GM21576 (cell line): ENCODE measurements around the gene AFAP1.
"Not testable (repeated sequence)": the region's sequence is repeated elsewhere in the genome, so short reads cannot be mapped to it uniquely, and the experiment has no call there.

Source experiments
- ATAC-seq: cut with Tn5 transposase; IDR thresholded peaks from one replicate; pipeline ENCODE4 v1.9.1; 2021; ENCODE audit warnings: mild to moderate bottlenecking, moderate library complexity; ENCODE audit not compliant: unreplicated experiment

AFAP1 gene

GRCh38 chr4:7950301-7951092 is 10.8 kb upstream of the AFAP1 start:
- no peak for ATAC-seq

DNA sequence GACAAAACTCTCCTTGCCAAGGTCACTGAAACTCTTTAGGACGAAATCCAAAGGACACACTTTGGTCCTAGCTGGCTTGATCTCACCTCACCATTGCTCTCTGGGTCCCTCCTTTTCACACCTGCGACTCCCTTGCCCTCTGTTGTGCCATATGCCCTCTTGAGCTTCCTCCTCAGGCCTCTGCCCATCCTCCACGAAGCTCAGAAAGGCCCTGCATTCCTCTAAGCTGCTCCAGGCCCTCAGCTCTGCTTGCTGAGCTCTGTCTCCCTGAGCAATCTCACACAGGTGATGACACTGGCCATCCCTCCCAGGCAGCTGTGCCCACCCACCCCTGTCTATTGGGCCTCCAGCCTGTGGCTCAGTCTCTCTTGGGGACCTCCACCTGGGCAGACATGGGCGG is 10.1 kb upstream of the AFAP1 start:
- ATAC-seq, result no peak

DNA sequence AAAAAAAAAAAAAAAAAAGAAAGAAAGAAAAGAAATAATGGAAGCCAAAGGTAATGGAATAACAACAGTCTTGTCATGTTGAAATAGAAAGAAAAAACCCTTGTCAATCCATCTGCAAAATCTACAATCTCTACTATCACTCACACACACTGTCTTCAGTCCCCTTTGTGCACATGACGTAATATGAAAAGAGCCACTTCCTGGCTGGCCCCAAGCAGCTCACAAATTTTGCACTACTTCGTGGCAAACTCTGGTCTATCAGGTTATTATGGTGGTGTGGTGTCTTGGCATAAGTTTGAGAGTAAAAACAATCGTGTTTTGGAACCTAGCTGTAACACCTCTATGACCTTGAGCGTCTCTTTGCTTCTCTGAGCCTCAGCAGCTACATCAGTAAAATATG is 8.3 kb upstream of the AFAP1 start:
- no peak for ATAC-seq

GRCh38 chr4:7945709-7946380 is 6.2 kb upstream of the AFAP1 start:
- ATAC-seq, result no peak

- no peak for ATAC-seq
These were observed 5.0 kb upstream of the AFAP1 start for GRCh38 chr4:7944599-7945220.

DNA sequence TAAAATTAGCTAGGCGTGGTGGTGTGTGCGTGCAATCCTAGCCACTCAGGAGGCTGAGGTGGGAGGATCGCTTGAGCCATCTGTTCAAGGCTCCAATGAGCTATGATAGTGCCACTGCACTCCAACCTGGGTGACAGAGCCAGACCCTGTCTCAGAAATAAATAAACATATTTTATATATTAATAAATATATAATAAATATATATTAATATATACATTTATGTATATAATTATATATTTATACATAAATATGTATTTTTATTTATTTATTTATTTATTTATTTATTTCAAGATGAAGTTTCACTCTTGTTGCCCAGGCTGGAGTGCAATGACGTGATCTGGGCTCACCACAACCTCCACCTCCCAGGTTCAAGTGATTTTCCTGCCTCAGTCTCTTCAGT is 4.0 kb upstream of the AFAP1 start:
- not testable (repeated sequence) for ATAC-seq

DNA sequence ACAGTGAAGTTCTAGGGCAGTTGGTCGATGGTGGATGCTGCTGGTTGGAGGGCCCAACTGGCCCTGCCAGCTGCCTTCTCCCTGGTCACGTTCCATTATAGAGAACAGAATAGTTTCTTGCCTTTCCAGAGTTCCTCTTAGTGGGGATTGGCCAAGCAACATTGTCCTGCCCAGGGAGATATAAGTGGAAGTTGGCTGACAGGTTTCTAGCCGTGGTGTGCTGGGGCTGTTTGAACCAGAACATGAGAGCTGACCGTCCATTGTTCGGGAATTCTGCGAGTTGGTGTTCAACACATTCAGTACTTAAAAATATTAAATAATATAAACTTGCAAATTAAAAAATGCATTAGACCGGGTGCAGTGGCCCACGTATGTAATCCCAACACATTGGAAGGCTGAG is 3.5 kb upstream of the AFAP1 start:
- ATAC-seq, result no peak

DNA sequence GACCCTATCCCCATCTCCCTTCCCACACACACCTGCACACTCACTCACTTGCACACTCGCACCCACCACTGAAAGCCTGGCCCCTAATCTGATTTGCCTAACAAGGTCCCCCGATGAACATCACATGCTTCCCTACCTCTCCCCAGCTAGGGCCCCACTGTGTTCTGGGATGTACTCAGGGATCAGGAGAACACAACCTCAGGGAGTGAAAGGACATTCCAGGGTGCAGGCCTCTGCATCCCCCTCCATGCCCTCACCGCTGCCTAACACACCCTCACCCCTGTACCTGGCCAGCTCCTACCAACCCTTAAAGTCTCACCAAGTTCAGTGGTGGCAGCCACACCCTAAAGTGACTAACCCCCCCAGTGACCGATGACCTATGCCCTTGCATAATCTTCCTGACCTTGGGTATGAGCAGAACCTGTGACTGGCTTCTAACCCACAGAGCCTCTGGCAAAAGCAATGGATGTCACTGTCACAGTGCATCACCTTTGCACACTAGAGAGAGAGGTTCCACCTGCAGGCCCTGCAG is 2.4 kb upstream of the AFAP1 start:
- no peak for ATAC-seq

DNA sequence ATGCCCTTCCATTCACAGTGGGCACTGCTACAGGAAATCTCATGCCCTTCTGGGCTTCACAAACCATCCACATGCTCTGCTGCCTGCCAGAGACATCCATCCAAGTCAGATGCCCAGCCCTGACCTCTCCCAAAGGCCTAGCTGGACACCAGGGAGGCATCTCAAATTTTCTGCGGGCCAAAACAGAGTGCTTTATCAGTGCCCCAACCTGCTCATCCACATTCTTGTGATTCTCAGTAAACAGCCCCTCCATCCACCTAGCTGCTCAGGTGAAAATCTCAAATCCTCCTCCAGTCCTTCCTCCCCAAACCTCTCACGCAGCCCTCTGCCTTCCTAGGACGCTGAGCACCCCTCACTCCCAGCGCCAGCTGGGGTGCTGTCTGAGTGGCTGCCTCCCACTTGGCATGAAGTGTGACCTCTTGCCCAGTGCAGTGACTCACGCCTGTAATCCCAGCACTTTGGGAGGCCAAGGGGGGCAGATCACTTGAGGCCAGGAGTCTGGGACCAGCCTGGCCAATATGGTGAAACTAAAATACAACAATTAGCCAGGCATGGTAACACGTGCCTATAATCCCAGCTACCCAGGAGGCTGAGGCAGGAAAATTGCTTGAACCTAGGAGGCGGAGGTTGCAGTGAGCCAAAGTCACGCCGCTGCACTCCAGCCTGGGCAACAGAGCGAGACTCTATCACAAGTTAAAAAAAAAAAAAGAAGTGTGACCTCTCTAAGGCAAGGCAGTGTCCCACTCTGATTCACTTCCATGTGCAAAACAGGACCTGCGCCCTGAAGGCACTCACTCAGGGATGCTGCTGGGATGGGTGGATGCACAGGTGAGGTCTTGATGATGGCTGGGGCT is 1.7 kb upstream of the AFAP1 start:
- no peak for ATAC-seq

- ATAC-seq, result no peak
These were observed 868 bp downstream of the AFAP1 start for GRCh38 chr4:7938609-7939376.

- ATAC-seq, result no peak
These were observed 1.4 kb downstream of the AFAP1 start for GRCh38 chr4:7938266-7938608.

DNA sequence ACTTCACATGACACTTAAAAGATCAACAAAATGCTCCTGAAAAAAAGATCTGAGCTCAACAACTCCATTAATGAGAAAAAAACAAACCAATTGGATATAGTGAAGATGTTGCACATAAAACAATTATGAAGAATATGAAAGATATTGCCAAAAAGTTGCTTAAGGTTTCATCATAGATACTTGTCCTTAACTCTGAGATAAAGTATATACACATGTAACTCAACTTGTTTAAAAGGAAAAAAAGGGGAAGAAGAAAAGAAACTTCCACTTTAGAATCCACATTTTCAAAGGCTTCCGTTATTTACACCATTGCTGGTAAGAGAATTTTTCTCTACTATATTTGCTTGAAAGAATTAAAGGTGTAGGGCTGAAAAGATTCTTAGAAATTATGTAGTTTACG is 2.7 kb downstream of the AFAP1 start:
- no peak for ATAC-seq

DNA sequence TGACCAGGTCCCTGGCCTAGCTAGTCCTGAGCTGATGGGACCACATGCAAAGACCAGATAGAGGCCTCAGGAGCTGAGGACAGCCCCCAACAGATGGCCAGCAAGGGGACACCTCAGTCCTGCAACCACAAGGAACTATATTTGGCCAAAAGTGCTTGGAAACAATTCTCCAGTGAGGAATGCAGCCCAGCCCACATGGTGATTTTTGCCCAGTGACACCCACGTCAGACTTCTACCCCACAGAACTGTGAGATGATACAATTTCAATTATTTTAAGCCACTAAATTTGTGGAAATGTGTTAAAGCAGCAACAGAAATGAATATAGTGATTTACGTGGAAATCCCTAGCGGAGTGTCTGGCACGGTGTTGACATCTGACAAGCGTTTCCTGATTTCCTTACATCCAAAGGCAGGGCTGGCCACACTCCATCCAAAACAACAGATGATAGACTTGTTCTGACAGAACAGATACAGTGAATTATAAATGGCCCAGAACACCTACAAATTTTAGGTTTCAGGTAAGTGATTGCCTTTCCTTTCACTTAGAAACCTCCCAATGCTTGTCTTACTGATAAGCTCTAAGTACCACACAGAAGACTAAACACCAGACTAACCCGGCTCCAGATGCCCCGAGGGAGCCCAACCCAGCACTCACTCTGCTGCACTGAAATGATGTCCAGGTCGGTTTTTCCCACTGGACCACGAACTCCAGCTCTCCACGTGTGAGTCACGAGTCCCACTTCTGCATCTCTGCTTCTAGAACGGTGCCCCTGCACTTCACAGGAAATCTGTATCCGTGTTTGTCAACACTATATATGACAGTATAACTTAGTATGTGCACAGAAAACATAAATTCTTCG is 5.8 kb downstream of the AFAP1 start:
- ATAC-seq, result no peak

DNA sequence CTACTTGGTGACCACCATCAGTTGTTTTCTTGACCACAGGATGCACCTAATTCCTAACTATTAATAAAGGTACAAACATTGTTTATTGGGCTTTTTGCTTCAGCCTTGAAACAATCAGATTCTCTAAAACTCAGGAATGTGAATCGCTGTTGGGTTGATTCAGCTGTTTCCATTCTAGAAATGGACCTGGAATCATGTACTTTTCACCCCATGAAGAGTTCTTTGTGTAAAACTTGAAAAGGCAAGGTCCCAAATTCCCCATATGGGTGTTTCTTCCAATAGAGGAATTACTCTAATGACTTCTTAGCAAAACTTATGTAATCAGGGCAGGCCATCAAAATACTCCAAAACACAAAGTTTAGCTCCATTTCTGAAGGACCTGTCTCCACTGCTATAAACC is 7.4 kb downstream of the AFAP1 start:
- ATAC-seq, result no peak

- no peak for ATAC-seq
These were observed 10.3 kb downstream of the AFAP1 start for GRCh38 chr4:7929118-7929951.

DNA sequence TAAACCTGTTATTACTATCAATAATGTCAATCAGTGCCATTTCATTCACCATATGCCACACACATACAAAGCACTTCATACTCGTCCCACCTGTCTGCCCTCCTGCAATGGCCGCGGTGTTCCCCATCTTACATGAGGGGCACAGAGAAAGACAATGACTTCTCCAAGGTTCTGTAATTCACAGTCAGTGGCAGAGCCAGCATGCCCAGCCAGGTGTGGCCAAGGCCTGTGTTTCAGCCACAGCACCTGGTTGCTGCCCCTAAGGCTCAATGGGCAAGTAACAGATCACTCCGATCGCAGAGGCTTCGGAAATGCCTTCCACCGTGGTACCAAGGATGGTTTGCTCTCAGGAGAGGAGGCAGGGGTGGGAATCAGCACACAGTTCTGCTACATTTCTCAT is 10.9 kb downstream of the AFAP1 start:
- ATAC-seq, result no peak

DNA sequence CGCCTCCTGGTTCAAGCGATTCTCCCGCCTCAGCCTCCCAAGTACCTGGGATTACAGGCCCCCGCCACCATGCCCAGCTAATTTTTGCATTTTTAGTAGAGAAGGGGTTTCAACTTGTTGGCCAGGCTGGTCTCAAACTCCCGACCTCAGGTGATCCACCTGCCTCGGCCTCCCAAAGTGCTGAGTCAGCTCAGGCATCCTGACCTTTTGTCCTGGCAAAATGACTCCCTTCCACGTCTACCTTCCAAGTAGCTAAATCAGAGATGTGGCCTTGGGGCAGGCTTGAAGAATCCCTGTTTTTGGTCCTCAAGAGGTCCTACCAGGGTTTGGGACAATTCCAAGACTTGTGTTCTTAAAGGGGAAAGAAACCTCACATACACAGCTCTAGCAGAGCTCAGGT is 12.8 kb downstream of the AFAP1 start:
- ATAC-seq, result no peak

GRCh38 chr4:7924570-7924969 is 15.1 kb downstream of the AFAP1 start:
- no peak for ATAC-seq

DNA sequence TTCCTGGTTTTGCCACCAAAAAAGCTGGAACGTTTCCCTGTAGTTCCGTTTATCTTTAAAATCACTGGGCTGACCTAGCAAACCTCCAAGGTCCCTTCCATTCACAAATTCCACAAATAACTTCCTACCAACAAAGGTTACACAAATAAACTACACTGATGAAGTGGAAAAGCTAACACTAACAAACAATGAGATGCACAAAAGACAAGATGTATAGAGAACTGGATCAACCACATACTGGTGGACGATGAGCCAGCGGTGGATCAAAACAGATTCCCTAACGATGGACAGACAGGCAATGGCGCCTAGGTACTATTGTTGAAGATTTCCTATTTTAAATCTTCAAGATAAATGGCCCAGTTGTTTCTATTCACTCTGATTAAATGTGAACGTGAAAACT is 15.5 kb downstream of the AFAP1 start:
- ATAC-seq, result no peak
